ENCODE measurements around the gene NTM. TPM values are rescaled to one million over a fixed set of nuclear protein-coding genes. Genes with fewer than 3 reads are reported as not detected.

NTM gene
- total and polyA plus RNA-seq, 5 donors: 35.0 to 148 (median 88.2) TPM

DNA sequence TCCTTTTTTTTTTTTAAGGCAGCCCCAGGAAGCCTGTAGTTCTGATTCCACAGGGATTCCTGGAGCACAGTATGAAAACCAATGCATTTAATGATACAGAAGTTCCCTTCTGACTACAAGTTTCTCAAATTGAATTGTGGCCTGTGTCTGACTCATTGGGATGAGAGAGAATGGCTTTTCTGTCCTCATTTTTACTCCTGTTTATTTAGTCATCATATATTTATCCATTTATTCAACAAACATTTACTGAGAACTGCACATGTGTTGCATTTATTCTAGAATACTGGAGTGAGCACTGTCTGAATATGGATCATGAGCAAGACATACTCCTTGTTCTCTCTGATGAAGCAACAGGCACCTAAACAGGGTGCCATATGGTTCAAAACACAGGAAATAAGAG, 231.2 kb downstream of the NTM start:
- Histone ChIP-seq H3K9me3 (ENCODE audit: control insufficient read depth, low read length) (no peaks in the 10 kb centered on the region), H3K4me1 (ENCODE audit: control insufficient read depth, insufficient read depth, low read length) (no peaks in the 10 kb centered on the region), H3K27me3 (ENCODE audit: control insufficient read depth, insufficient read depth) (no peaks in the 10 kb centered on the region), H3K27ac (ENCODE audit: low read length) (no peak overlapping the region), H3K4me3 (ENCODE audit: low read length) (no peak overlapping the region)
- ATAC-seq: no peak
- no peak for DNase-seq
- intact Hi-C loops (cut with DNase I): no loop called here

DNA sequence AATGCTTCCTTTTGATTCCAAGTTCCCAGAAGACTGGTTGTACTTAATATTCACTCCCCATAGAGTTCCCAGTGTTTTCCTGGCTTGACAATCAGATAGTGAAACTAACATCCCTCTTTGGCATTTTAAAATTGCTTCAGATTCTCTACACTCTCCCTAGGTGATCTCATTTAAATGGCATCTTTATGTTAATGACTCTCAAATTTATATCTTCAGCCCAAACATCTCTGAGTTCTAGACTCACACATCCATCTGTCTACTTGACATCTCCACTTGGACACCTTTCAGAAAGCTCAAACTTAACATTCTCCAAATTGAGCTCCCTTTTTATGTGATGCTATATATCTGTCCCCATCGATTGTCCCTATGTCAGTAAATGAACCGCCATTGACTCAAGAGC, 232.0 kb downstream of the NTM start:
- Histone ChIP-seq H3K4me1 (ENCODE audit: control insufficient read depth, insufficient read depth, low read length) (no peaks in the 10 kb centered on the region), H3K4me3 (ENCODE audit: low read length) (no peak overlapping the region), H3K27ac (ENCODE audit: low read length) (no peak overlapping the region), H3K9me3 (ENCODE audit: control insufficient read depth, low read length) (no peaks in the 10 kb centered on the region), H3K27me3 (ENCODE audit: control insufficient read depth, insufficient read depth) (no peaks in the 10 kb centered on the region)
- WGBS: 90% methylated on average over 2 of the region's 2 CpGs
- intact Hi-C loops (cut with DNase I): no loop called here
- ATAC-seq (no peak), DNase-seq (no peak)

- H3K27me3 ChIP-seq (ENCODE audit: control insufficient read depth, insufficient read depth): peaks cover 2% of the 10 kb centered on the region
- no peak overlapping the region for H3K27ac ChIP-seq (ENCODE audit: low read length)
- no peaks in the 10 kb centered on the region for H3K9me3 ChIP-seq (ENCODE audit: control insufficient read depth, low read length)
- DNase-seq (no peak), ATAC-seq (no peak)
- intact Hi-C loops (cut with DNase I): no loop called here
- WGBS: 88% methylated on average over 6 of the region's 6 CpGs
- no peaks in the 10 kb centered on the region for H3K4me1 ChIP-seq (ENCODE audit: control insufficient read depth, insufficient read depth, low read length)
- no peak overlapping the region for H3K4me3 ChIP-seq (ENCODE audit: low read length)
These were observed 236.5 kb downstream of the NTM start for GRCh38 chr11:131606811-131607335.

DNA sequence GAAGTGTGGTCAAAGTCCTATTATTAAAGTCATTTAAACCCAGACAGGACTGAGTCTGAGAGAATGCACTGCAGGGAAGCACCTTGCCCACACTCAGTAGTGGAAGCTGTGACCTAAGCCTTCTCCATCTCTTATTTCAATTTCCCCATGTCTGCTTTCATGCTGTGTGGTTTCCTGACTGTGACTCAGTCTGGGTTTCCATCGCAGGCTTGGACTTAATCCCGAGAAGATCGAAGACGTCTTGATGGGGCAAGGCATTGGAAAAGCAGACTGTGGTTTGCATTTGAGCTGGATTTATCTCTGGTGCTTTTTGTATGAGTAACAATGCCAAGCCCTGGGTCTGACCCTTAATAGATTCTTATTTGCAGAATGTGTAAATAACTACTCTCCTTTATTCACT, 238.9 kb downstream of the NTM start:
- intact Hi-C loops (cut with DNase I): no loop called here
- Histone ChIP-seq H3K4me1 (ENCODE audit: control insufficient read depth, insufficient read depth, low read length) (no peaks in the 10 kb centered on the region), H3K27ac (ENCODE audit: low read length) (no peak overlapping the region), H3K4me3 (ENCODE audit: low read length) (no peak overlapping the region), H3K9me3 (ENCODE audit: control insufficient read depth, low read length) (no peaks in the 10 kb centered on the region), H3K27me3 (ENCODE audit: control insufficient read depth, insufficient read depth) (peaks cover 2% of the 10 kb centered on the region)
- ATAC-seq (no peak), DNase-seq (no peak)
- 70% methylated on average over 4 of the region's 4 CpGs for WGBS

DNA sequence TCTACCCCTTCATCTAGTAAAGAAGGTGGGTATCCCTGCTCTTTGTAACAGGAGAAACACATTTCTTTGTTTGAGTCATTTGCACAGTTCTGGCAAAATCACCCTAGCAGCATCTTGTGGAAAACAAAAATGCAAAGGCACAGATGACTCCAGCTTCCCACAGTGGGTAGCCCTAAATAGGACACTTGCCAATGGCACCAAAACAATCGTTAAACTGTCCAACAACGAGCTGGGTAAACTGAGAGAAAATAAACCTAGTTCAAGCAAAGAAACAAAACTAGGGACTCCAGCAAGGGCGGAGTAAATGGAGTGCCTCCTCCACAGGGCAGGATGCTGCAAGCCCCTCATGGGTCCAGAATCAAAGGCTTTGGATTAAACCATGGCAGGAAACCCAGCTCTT, 239.5 kb downstream of the NTM start:
- DNase-seq (no peak), ATAC-seq (no peak)
- WGBS: 79% methylated on average over 3 of the region's 3 CpGs
- Histone ChIP-seq H3K27ac (ENCODE audit: low read length) (no peak overlapping the region), H3K9me3 (ENCODE audit: control insufficient read depth, low read length) (no peaks in the 10 kb centered on the region), H3K4me3 (ENCODE audit: low read length) (no peak overlapping the region), H3K4me1 (ENCODE audit: control insufficient read depth, insufficient read depth, low read length) (no peaks in the 10 kb centered on the region), H3K27me3 (ENCODE audit: control insufficient read depth, insufficient read depth) (peaks cover 2% of the 10 kb centered on the region)
- intact Hi-C loops (cut with DNase I): no loop called here

DNA sequence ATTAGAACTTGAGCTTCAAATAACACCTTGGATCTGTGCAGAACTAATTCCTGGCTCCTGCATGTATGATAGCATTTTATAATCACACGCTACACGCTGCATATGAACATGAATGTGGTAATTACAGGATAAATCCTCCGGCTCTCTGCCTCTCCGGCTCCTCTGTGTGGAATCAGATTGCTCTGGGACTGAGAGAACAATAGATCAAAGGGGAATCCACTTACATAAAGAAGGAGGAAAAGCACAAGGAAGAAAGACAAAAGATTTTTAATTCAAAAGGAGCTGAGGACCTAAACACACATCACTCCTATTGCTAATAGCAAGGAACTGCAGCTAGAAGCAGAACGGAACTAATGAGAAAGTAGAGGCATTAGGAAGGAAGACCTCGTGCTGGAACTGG, 240.9 kb downstream of the NTM start:
- WGBS: 81% methylated on average over 6 of the region's 6 CpGs
- no peak for DNase-seq
- Histone ChIP-seq H3K27ac (ENCODE audit: low read length) (no peak overlapping the region), H3K9me3 (ENCODE audit: control insufficient read depth, low read length) (no peaks in the 10 kb centered on the region), H3K4me1 (ENCODE audit: control insufficient read depth, insufficient read depth, low read length) (no peaks in the 10 kb centered on the region), H3K27me3 (ENCODE audit: control insufficient read depth, insufficient read depth) (peaks cover 2% of the 10 kb centered on the region), H3K4me3 (ENCODE audit: low read length) (no peak overlapping the region)
- no peak for ATAC-seq
- intact Hi-C loops (cut with DNase I): no loop called here

DNA sequence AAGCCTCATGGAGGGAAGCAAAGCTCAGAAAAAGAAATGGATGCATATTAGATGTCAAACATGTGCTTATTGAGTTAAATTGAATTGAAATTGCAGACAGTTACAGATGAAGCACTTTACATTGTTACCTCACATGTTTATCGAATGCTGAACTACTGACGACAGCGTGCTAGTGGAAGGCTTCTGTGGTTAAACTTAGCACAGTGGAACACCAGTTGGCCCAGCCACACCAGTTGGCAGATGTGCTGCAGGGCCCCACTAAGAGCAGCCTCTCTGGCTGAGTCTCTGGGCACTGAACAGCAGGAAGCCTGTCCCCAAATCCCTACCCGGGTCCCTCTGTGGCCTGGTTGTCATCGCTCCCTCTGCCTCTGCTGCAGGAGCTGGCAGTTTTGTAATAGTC, 242.1 kb downstream of the NTM start:
- ATAC-seq: peak; percentile 75 to 77
- no peak overlapping the region for H3K27ac ChIP-seq (ENCODE audit: low read length)
- intact Hi-C loops (cut with DNase I): no loop called here

DNA sequence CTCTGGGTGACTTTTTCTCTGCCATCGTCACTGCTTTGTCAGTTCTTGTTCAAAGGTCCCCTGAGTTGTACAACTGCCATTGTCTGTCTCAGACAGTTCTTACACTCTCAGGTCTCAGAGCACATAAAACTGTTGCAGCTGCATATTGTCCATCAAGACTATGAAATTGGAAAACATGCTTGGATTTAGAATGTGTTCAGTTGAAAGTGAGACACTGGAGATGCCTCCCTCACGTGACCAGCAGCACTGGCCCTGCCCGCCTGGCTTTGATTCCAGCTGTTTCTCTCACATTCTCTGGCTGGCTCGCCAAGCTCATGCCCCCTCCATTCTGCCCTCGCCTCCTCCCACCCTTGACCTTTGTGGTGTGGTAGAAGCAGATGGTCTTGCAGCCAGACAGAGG, 244.2 kb downstream of the NTM start:
- intact Hi-C loops (cut with DNase I): no loop called here
- DNase-seq (no peak), ATAC-seq (no peak)
- peaks cover 2% of the 10 kb centered on the region for H3K27me3 ChIP-seq (ENCODE audit: control insufficient read depth, insufficient read depth)
- no peak overlapping the region for H3K27ac ChIP-seq (ENCODE audit: low read length)
- H3K4me1 ChIP-seq (ENCODE audit: control insufficient read depth, insufficient read depth, low read length): no peaks in the 10 kb centered on the region
- 50% methylated on average over 5 of the region's 5 CpGs for WGBS
- no peak overlapping the region for H3K4me3 ChIP-seq (ENCODE audit: low read length)
- H3K9me3 ChIP-seq (ENCODE audit: control insufficient read depth, low read length): no peaks in the 10 kb centered on the region

More for the DNA sequence above, 242.1 kb downstream of the NTM start:
- H3K9me3 ChIP-seq (ENCODE audit: control insufficient read depth, low read length): no peaks in the 10 kb centered on the region
- DNase-seq: no peak
- 61% methylated on average over 5 of the region's 5 CpGs for WGBS
- no peaks in the 10 kb centered on the region for H3K4me1 ChIP-seq (ENCODE audit: control insufficient read depth, insufficient read depth, low read length)
- H3K4me3 ChIP-seq (ENCODE audit: low read length): no peak overlapping the region
- peaks cover 2% of the 10 kb centered on the region for H3K27me3 ChIP-seq (ENCODE audit: control insufficient read depth, insufficient read depth)

DNA sequence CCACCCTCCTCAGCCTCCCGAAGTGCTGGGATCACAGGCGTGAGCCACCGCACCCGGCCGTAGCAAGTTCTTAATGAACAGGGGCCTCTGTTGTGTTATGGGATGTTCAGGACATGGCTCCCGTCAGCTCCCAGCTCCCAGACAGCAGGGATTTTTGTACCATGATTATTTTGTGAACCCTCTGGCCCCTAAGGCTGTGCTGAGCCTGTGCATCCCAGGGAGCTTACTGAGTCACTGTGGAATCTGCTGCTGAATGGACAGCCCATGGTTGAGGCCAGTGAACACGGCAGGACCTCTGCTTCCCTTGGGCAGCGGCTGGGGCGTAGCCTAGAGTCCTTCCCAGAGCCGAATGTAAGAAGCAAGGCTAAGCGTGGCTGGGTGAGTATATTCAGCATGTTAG, 245.2 kb downstream of the NTM start:
- no peaks in the 10 kb centered on the region for H3K4me1 ChIP-seq (ENCODE audit: control insufficient read depth, insufficient read depth, low read length)
- 88% methylated on average over 11 of the region's 11 CpGs for WGBS

DNA sequence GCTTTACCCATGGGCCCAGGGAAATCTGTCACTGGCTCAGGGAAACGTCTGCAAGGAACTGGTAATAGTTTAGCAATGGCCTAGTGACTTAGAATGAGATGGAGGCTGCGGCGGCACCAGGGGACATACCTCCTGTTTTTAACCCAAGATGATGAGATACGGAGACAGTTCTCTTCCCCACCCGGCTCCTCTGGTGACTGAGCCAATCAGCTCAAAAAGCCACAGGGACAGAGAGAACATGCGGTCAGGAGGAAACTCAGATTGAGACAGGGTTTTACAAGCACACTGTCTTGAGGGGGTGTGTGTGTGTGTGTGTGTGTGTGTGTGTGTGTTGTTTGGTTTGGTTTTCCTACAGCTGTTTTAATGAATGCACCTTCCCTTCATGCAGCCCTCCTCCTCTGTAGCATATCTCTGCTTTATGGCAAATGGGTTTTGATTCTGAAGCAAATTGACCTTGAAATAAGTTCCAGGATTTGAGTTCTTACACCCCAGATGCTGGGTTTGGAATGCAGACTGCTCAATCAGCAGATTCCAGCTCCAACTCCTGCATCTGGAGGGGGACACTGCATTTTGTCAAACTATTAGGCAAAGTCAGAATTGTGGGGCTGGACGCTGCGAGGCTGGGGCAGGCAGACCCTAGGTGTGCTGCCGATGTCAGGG, 246.2 kb downstream of the NTM start:
- no peak for DNase-seq
- H3K27ac ChIP-seq (ENCODE audit: low read length): no peak overlapping the region
- 56% methylated on average over 9 of the region's 9 CpGs for WGBS
- ATAC-seq: no peak
- no peak overlapping the region for H3K4me3 ChIP-seq (ENCODE audit: low read length)
- no peaks in the 10 kb centered on the region for H3K4me1 ChIP-seq (ENCODE audit: control insufficient read depth, insufficient read depth, low read length)
- no peaks in the 10 kb centered on the region for H3K27me3 ChIP-seq (ENCODE audit: control insufficient read depth, insufficient read depth)
- intact Hi-C loops (cut with DNase I): no loop called here
- no peaks in the 10 kb centered on the region for H3K9me3 ChIP-seq (ENCODE audit: control insufficient read depth, low read length)

More for the DNA sequence above, 245.2 kb downstream of the NTM start:
- DNase-seq: no peak
- no peak overlapping the region for H3K4me3 ChIP-seq (ENCODE audit: low read length)
- H3K27me3 ChIP-seq (ENCODE audit: control insufficient read depth, insufficient read depth): no peaks in the 10 kb centered on the region
- no peak overlapping the region for H3K27ac ChIP-seq (ENCODE audit: low read length)
- H3K9me3 ChIP-seq (ENCODE audit: control insufficient read depth, low read length): no peaks in the 10 kb centered on the region
- ATAC-seq: no peak
- intact Hi-C loops (cut with DNase I): no loop called here

GRCh38 chr11:131618201-131618600, 247.8 kb downstream of the NTM start:
- intact Hi-C loops (cut with DNase I): no loop called here
- no peak for ATAC-seq
- WGBS: 79% methylated on average over 5 of the region's 5 CpGs

DNA sequence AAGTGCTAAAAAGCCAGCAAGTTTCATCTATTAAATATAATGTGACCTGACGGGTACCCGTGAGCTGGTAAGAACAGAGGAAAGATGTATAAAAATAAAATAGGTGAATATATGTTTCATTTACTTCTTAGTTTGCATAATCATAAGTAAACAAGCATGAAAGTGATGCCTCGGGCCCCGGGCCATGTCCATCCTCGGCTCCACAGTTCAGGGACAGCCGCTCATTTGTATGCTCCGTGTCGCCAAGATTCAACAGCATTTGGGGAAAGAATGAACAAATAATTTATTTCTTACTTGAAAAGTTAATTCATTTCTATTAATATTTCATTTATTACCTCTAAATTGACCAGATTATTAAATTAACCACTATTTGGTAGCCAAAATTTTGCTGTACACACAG, 251.8 kb downstream of the NTM start:
- intact Hi-C loops (cut with DNase I): no loop called here
- no peak for DNase-seq
- Histone ChIP-seq H3K4me3 (ENCODE audit: low read length) (no peak overlapping the region), H3K27ac (ENCODE audit: low read length) (no peak overlapping the region), H3K27me3 (ENCODE audit: control insufficient read depth, insufficient read depth) (no peaks in the 10 kb centered on the region), H3K9me3 (ENCODE audit: control insufficient read depth, low read length) (no peaks in the 10 kb centered on the region), H3K4me1 (ENCODE audit: control insufficient read depth, insufficient read depth, low read length) (no peaks in the 10 kb centered on the region)
- 68% methylated on average over 8 of the region's 8 CpGs for WGBS
- no peak for ATAC-seq

More at GRCh38 chr11:131618201-131618600, 247.8 kb downstream of the NTM start:
- H3K27me3 ChIP-seq (ENCODE audit: control insufficient read depth, insufficient read depth): no peaks in the 10 kb centered on the region
- H3K9me3 ChIP-seq (ENCODE audit: control insufficient read depth, low read length): no peaks in the 10 kb centered on the region
- H3K4me3 ChIP-seq (ENCODE audit: low read length): no peak overlapping the region
- DNase-seq: no peak
- H3K4me1 ChIP-seq (ENCODE audit: control insufficient read depth, insufficient read depth, low read length): no peaks in the 10 kb centered on the region
- H3K27ac ChIP-seq (ENCODE audit: low read length): no peak overlapping the region
